GM12878 (cell line): ENCODE results near the gene SNAI3. TPM values are rescaled to one million over a fixed set of nuclear protein-coding genes. Genes with fewer than 3 reads are reported as not detected.
A peak's percentile ranks its signal among the peaks of the same experiment; 100 is the strongest.

Source experiments
- BACH1 ChIP-seq: fragments of 450-650 bp; IDR thresholded peaks from 2 replicates; pipeline ENCODE4 v1.6.1; 2017; ENCODE audit warnings: mild to moderate bottlenecking, borderline replicate concordance
- CREB1 ChIP-seq: IDR thresholded peaks from 2 replicates; pipeline ENCODE4 v1.6.1; 2012; ENCODE audit warnings: low read depth, mild to moderate bottlenecking, inconsistent platforms
- E2F8 ChIP-seq: fragments of 450-650 bp; IDR thresholded peaks from 2 replicates; pipeline ENCODE4 v1.6.1; 2018; ENCODE audit warnings: mild to moderate bottlenecking, low read depth, moderate library complexity; ENCODE audit not compliant: partially characterized antibody
- ETV6 ChIP-seq, 2 experiments: fragments of 450-650 bp in 1 of 2; IDR thresholded peaks in 1 of 2; conservative IDR thresholded peaks in 1 of 2; 2 replicates each; pipeline ENCODE4 v1.6.1; 2014; ENCODE audit warnings: antibody characterized with exemption in 1 of 2, borderline replicate concordance in 1 of 2, low read depth in 1 of 2, mild to moderate bottlenecking in 1 of 2, moderate library complexity in 1 of 2
- EZH2 ChIP-seq: IDR thresholded peaks from 2 replicates; pipeline ENCODE4 v1.6.1; 2012; ENCODE audit warnings: low read depth, mild to moderate bottlenecking, control low read depth, inconsistent platforms, low read length, borderline replicate concordance; ENCODE audit not compliant: control insufficient read depth
- FOS ChIP-seq: IDR thresholded peaks from 3 replicates; pipeline ENCODE4 v1.6.1; 2011; ENCODE audit warnings: borderline replicate concordance; ENCODE audit not compliant: insufficient read length; ENCODE audit errors: extremely low read depth
- IRF4 ChIP-seq: IDR thresholded peaks from 2 replicates; pipeline ENCODE4 v1.6.1; 2011; ENCODE audit warnings: low read depth, low read length
- POU2F2 ChIP-seq: IDR thresholded peaks from 3 replicates; pipeline ENCODE4 v1.6.1; 2011; ENCODE audit warnings: low read depth, mild to moderate bottlenecking, low read length, borderline replicate concordance
- RELB ChIP-seq: fragments of 450-650 bp; IDR thresholded peaks from 2 replicates; pipeline ENCODE4 v1.6.1; 2017; ENCODE audit warnings: low read depth, mild to moderate bottlenecking, moderate library complexity
- RFX5 ChIP-seq: IDR thresholded peaks from 2 replicates; pipeline ENCODE4 v1.6.1; 2011; ENCODE audit warnings: low read depth, low read length, improper control_type of control experiment
- RUNX3 ChIP-seq: IDR thresholded peaks from 2 replicates; pipeline ENCODE4 v1.6.1; 2012; ENCODE audit warnings: low read length, inconsistent platforms
- SREBF2 ChIP-seq: IDR thresholded peaks from 2 replicates; pipeline ENCODE4 v1.6.1; 2012; ENCODE audit warnings: mild to moderate bottlenecking, low read length
- SUZ12 ChIP-seq: fragments of 200-600 bp; sonication (generic); IDR thresholded peaks from one replicate; pipeline ENCODE4 v1.6.1; 2018; ENCODE audit warnings: antibody characterized with exemption, mild to moderate bottlenecking; ENCODE audit not compliant: unreplicated experiment
- TCF3 ChIP-seq: IDR thresholded peaks from 2 replicates; pipeline ENCODE4 v1.6.1; 2012; ENCODE audit warnings: low read depth, mild to moderate bottlenecking, low read length, borderline replicate concordance; ENCODE audit not compliant: insufficient read depth
- YBX1 ChIP-seq: fragments of 450-650 bp; IDR thresholded peaks from 2 replicates; pipeline ENCODE4 v1.6.1; 2016; ENCODE audit warnings: antibody characterized with exemption
- ZBED1 ChIP-seq: IDR thresholded peaks from 2 replicates; pipeline ENCODE4 v1.6.1; 2016; ENCODE audit warnings: borderline replicate concordance
- ZNF217 ChIP-seq: fragments of 450-650 bp; IDR thresholded peaks from 2 replicates; pipeline ENCODE4 v1.6.1; 2017; ENCODE audit warnings: antibody characterized with exemption, mild to moderate bottlenecking
- ZNF274 ChIP-seq: IDR thresholded peaks from one replicate; pipeline ENCODE4 v1.8.0; 2011; ENCODE audit not compliant: insufficient read length, insufficient read depth
- polyA plus RNA-seq, 11 experiments: library from polyadenylated mRNA; depleted of rRNA in 4 of 11; unstranded in 6 of 11; stranded (reverse) in 5 of 11; fragments of >200 nt; fragmentation: Nextera tagmentation in 4 of 11; fragmentation: Illumina TruSeq in 1 of 11; extraction: Ambion mirVana in 4 of 11; extraction: Trizol in 1 of 11; gene quantifications; 1 replicate in 1 of 11; 2 replicates in 10 of 11; pipeline versions ENCODE4 v1.2.1 to v1.2.3, GENCODE V29; 2011 to 2016; ENCODE audit warnings: inconsistent platforms in 2 of 11, missing spikeins in 2 of 11, low read depth in 1 of 11
- total RNA-seq, 4 experiments: library from RNA; depleted of rRNA in 3 of 4; stranded (reverse); fragments of >200 nt in 3 of 4; fragmentation: Illumina TruSeq in 1 of 4; extraction: Trizol in 1 of 4; gene quantifications; 2 replicates each; pipeline versions ENCODE4 v1.2.1 to v1.2.3, GENCODE V29; 2013 to 2021
- TF ChIP-seq, protein P1 (sequence below): fragments of 450-650 bp; IDR thresholded peaks from 2 replicates; pipeline ENCODE4 v1.6.1; 2017; ENCODE audit warnings: mild to moderate bottlenecking, moderate library complexity
- TF ChIP-seq, protein P2 (sequence below): fragments of 450-650 bp; IDR thresholded peaks from 2 replicates; pipeline ENCODE4 v1.6.1; 2018; ENCODE audit warnings: borderline replicate concordance, mild to moderate bottlenecking; ENCODE audit not compliant: partially characterized antibody

The SNAI3 gene
- total and polyA plus RNA-seq, 10 of the 15 experiments (the other 5 are each of a cell fraction or from before 2014, with no cell fraction given), result 0.21 to 7.4 (median 3.0) TPM

GRCh38 chr16:88650749-88651275 lies 35.5 kb downstream of the SNAI3 start, which contains the start of gene CYBA (continued):
- TF ChIP-seq, protein P1, sequence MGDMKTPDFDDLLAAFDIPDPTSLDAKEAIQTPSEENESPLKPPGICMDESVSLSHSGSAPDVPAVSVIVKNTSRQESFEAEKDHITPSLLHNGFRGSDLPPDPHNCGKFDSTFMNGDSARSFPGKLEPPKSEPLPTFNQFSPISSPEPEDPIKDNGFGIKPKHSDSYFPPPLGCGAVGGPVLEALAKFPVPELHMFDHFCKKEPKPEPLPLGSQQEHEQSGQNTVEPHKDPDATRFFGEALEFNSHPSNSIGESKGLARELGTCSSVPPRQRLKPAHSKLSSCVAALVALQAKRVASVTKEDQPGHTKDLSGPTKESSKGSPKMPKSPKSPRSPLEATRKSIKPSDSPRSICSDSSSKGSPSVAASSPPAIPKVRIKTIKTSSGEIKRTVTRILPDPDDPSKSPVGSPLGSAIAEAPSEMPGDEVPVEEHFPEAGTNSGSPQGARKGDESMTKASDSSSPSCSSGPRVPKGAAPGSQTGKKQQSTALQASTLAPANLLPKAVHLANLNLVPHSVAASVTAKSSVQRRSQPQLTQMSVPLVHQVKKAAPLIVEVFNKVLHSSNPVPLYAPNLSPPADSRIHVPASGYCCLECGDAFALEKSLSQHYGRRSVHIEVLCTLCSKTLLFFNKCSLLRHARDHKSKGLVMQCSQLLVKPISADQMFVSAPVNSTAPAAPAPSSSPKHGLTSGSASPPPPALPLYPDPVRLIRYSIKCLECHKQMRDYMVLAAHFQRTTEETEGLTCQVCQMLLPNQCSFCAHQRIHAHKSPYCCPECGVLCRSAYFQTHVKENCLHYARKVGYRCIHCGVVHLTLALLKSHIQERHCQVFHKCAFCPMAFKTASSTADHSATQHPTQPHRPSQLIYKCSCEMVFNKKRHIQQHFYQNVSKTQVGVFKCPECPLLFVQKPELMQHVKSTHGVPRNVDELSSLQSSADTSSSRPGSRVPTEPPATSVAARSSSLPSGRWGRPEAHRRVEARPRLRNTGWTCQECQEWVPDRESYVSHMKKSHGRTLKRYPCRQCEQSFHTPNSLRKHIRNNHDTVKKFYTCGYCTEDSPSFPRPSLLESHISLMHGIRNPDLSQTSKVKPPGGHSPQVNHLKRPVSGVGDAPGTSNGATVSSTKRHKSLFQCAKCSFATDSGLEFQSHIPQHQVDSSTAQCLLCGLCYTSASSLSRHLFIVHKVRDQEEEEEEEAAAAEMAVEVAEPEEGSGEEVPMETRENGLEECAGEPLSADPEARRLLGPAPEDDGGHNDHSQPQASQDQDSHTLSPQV, result no peak
- TF ChIP-seq BACH1 (peak; percentile 68), EZH2 (no peak), POU2F2 (peak; percentile 87; the same call in 1 of the 3 replicates), SUZ12 (no peak), ZNF274 (no peak), FOS (no peak), ZBED1 (no peak), YBX1 (no peak), RELB (no peak), ETV6 (conservative IDR thresholded peaks at IDR 0.05 in 1 of 2, IDR thresholded peaks at IDR 0.05 in 1 of 2; ENCODE audit: borderline replicate concordance in 1 of 2, low read depth in 1 of 2) (no peak), E2F8 (no peak), ZNF217 (no peak), IRF4 (no peak), CREB1 (no peak), RUNX3 (no peak; the same call in 1 of the 2 replicates), RFX5 (no peak), TCF3 (peak; percentile 56; the same call in 1 of the 2 replicates), SREBF2 (no peak)
- TF ChIP-seq, protein P2, sequence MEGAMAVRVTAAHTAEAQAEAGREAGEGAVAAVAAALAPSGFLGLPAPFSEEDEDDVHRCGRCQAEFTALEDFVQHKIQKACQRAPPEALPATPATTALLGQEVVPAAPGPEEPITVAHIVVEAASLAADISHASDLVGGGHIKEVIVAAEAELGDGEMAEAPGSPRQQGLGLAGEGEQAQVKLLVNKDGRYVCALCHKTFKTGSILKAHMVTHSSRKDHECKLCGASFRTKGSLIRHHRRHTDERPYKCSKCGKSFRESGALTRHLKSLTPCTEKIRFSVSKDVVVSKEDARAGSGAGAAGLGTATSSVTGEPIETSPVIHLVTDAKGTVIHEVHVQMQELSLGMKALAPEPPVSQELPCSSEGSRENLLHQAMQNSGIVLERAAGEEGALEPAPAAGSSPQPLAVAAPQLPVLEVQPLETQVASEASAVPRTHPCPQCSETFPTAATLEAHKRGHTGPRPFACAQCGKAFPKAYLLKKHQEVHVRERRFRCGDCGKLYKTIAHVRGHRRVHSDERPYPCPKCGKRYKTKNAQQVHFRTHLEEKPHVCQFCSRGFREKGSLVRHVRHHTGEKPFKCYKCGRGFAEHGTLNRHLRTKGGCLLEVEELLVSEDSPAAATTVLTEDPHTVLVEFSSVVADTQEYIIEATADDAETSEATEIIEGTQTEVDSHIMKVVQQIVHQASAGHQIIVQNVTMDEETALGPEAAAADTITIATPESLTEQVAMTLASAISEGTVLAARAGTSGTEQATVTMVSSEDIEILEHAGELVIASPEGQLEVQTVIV, result no peak
